GM12878 (cell line): ENCODE results near the gene CDKL5.

Experiments
- EZH2 ChIP-seq: IDR thresholded peaks from 2 replicates; pipeline ENCODE4 v1.6.1; 2012; ENCODE audit warnings: low read depth, mild to moderate bottlenecking, control low read depth, inconsistent platforms, low read length, borderline replicate concordance; ENCODE audit not compliant: control insufficient read depth
- FOXM1 ChIP-seq: IDR thresholded peaks from 2 replicates; pipeline ENCODE4 v1.6.1; 2012; ENCODE audit warnings: low read depth, mild to moderate bottlenecking, inconsistent platforms, low read length, moderate library complexity
- MAX ChIP-seq: IDR thresholded peaks from 2 replicates; pipeline ENCODE4 v1.6.1; 2012; ENCODE audit warnings: low read depth, low read length, improper control_type of control experiment
- MXI1 ChIP-seq: fragments of 150-350 bp; IDR thresholded peaks from 2 replicates; pipeline ENCODE4 v1.6.1; 2011; ENCODE audit warnings: low read depth, mild to moderate bottlenecking, inconsistent platforms, low read length, improper control_type of control experiment
- REST ChIP-seq: IDR thresholded peaks from 2 replicates; pipeline ENCODE4 v1.6.1; 2012; ENCODE audit warnings: mild to moderate bottlenecking, low read depth, low read length
- SUZ12 ChIP-seq: fragments of 200-600 bp; sonication (generic); IDR thresholded peaks from one replicate; pipeline ENCODE4 v1.6.1; 2018; ENCODE audit warnings: antibody characterized with exemption, mild to moderate bottlenecking; ENCODE audit not compliant: unreplicated experiment
- TCF12 ChIP-seq: IDR thresholded peaks from 2 replicates; pipeline ENCODE4 v1.6.1; 2011; ENCODE audit warnings: low read depth, mild to moderate bottlenecking, low read length
- WRNIP1 ChIP-seq: IDR thresholded peaks from 2 replicates; pipeline ENCODE4 v1.6.1; 2011; ENCODE audit warnings: low read depth, low read length, improper control_type of control experiment, borderline replicate concordance
- ZNF384 ChIP-seq: IDR thresholded peaks from 2 replicates; pipeline ENCODE4 v1.6.1; 2012; ENCODE audit warnings: low read depth, mild to moderate bottlenecking, low read length, improper control_type of control experiment, borderline replicate concordance

- TF ChIP-seq ZNF384 (no peak), WRNIP1 (no peak), FOXM1 (no peak), EZH2 (no peak), TCF12 (no peak), SUZ12 (no peak), MXI1 (no peak), MAX (no peak), REST (no peak)
Observed at GRCh38 chrX:18545771-18546170, 120.4 kb downstream of the CDKL5 start.
